Ascending aorta (tissue), 2 donors: ENCODE measurements around the gene PGLYRP4. TPM values are rescaled to one million over a fixed set of nuclear protein-coding genes. Genes with fewer than 3 reads are reported as not detected.

Experiments used
- DNase-seq, 2 donors: peaks; one replicate each; pipeline ENCODE4 v3.0.0-alpha.2; 2019; ENCODE audit warnings: low spot score in 2 of 2
- H3K27ac ChIP-seq, 2 donors: fragments of 200-600 bp; sonication (generic); one replicate each; pipeline ENCODE4 v1.5.1; 2016 to 2017; ENCODE audit warnings: mild to moderate bottlenecking in 1 of 2
- H3K27me3 ChIP-seq: fragments of 200-600 bp; sonication (generic); one replicate; pipeline ENCODE4 v1.5.1; 2017
- H3K36me3 ChIP-seq, 2 donors: fragments of 200-600 bp; sonication (generic); one replicate each; pipeline ENCODE4 v1.5.1; 2016
- H3K4me1 ChIP-seq, 2 donors: fragments of 200-600 bp; sonication (generic); one replicate each; pipeline ENCODE4 v1.5.1; 2016 to 2017; ENCODE audit warnings: mild to moderate bottlenecking in 1 of 2
- H3K4me3 ChIP-seq, 2 donors: fragments of 200-600 bp; sonication (generic); one replicate each; pipeline ENCODE4 v1.5.1; 2016 to 2017; ENCODE audit warnings: mild to moderate bottlenecking in 1 of 2
- H3K9me3 ChIP-seq, 2 donors: fragments of 200-600 bp; sonication (generic); one replicate each; pipeline ENCODE4 v1.5.1; 2016
- intact Hi-C: fragments of 100-400 bp; cut with DNase I; formaldehyde crosslinking; loops from one replicate; pipeline ENCODE4 v1.15.1; 2023
- total RNA-seq: library from RNA; depleted of rRNA; stranded (reverse); fragments of >200 nt; gene quantifications from one replicate; pipeline ENCODE4 v1.1.0, GENCODE V29; 2016
- TF ChIP-seq, protein P1 (sequence below), 3 experiments: fragments of 200-600 bp in 2 of 3; fragments of 450-650 bp in 1 of 3; sonication (generic) in 2 of 3; IDR thresholded peaks; one replicate each; pipeline ENCODE4 v1.5.1; 2016 to 2019; ENCODE audit warnings: antibody characterized with exemption in 3 of 3, mild to moderate bottlenecking in 1 of 3, moderate library complexity in 1 of 3

Gene PGLYRP4
- total RNA-seq, 1 donor from 2014 or later = not detected

DNA sequence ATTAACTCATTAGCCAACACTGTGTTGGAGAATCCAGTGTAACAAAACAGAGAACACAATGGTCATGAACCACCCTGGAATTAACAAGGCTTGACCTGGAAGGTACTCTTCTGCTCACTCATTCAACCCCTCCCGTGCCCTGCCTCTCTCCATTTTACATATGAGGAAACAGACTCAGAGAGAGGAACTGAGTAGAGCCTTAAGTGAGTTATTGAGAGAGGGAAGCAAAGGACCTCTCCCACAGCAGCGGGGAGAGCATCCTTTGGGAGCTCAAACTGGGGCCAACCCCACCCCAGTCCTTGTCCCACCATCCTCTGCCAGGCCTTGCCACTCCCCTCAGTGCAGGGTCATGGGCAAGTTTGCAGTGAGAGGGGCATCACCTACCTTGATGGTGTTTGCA is 25.4 kb upstream of the PGLYRP4 start:
- TF ChIP-seq, protein P1, sequence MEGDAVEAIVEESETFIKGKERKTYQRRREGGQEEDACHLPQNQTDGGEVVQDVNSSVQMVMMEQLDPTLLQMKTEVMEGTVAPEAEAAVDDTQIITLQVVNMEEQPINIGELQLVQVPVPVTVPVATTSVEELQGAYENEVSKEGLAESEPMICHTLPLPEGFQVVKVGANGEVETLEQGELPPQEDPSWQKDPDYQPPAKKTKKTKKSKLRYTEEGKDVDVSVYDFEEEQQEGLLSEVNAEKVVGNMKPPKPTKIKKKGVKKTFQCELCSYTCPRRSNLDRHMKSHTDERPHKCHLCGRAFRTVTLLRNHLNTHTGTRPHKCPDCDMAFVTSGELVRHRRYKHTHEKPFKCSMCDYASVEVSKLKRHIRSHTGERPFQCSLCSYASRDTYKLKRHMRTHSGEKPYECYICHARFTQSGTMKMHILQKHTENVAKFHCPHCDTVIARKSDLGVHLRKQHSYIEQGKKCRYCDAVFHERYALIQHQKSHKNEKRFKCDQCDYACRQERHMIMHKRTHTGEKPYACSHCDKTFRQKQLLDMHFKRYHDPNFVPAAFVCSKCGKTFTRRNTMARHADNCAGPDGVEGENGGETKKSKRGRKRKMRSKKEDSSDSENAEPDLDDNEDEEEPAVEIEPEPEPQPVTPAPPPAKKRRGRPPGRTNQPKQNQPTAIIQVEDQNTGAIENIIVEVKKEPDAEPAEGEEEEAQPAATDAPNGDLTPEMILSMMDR (IDR thresholded peaks at IDR 0.05) = no peak
- Histone ChIP-seq H3K4me1 (no peaks in the 10 kb centered on the region), H3K27ac (no peak overlapping the region), H3K36me3 (no peaks in the 10 kb centered on the region), H3K9me3 (no peaks in the 10 kb centered on the region), H3K27me3 (no peaks in the 10 kb centered on the region), H3K4me3 (no peak overlapping the region)
- peak in 1 of 2 donors; percentile 56 for DNase-seq
- intact Hi-C loops = no loop called here

DNA sequence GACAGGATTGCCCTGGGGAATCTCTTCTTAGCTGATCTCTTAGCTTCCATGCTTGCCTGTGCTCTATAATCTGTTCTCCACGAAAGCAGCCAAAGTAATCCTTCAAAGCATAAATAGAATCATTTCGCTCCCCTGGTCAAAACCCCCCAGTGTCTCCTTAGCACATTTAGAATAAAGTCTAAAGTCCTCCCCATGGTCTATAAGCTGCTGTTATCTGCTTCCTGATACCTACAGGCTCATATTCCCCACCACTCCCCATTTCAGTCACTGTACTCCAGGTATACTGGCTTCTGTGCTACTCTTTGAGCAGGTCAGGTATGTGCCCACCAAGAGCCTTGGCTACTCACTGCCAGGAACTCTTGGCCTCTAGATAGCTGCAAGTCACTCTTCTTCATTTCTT is 23.9 kb upstream of the PGLYRP4 start:
- intact Hi-C loops = no loop called here
- no peaks in the 10 kb centered on the region for H3K9me3 ChIP-seq
- TF ChIP-seq, protein P1 (IDR thresholded peaks at IDR 0.05) = no peak

DNA sequence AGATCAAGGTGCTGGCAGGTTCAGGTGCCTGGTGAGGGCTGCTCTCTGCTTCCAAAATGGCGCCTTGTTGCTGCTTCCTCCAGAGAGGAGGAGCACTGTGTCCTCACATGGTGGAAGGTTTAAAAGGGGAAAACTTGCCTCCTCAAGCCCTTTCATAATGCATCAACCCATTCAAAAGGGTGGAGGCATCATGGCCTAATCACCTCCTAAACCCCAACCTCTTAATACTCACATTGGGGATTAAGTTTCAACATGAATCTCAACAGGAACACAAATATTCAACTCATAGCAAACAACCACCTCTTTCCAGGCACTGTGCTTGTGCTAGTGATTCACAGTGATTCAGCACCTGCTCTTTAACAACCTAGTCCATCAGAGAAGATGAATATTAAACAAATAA is 22.6 kb upstream of the PGLYRP4 start:
- no peaks in the 10 kb centered on the region for H3K9me3 ChIP-seq
- no peak overlapping the region for H3K4me3 ChIP-seq
- no peaks in the 10 kb centered on the region for H3K27me3 ChIP-seq
- intact Hi-C loops = no loop called here
- TF ChIP-seq, protein P1 (IDR thresholded peaks at IDR 0.05) = no peak
- H3K4me1 ChIP-seq = no peaks in the 10 kb centered on the region
- H3K36me3 ChIP-seq = no peaks in the 10 kb centered on the region
- no peak for DNase-seq
- H3K27ac ChIP-seq = no peak overlapping the region

More for the DNA sequence above, 23.9 kb upstream of the PGLYRP4 start:
- Histone ChIP-seq H3K4me1 (no peaks in the 10 kb centered on the region), H3K36me3 (no peaks in the 10 kb centered on the region), H3K4me3 (no peak overlapping the region), H3K27ac (no peak overlapping the region), H3K27me3 (no peaks in the 10 kb centered on the region)
- no peak for DNase-seq

DNA sequence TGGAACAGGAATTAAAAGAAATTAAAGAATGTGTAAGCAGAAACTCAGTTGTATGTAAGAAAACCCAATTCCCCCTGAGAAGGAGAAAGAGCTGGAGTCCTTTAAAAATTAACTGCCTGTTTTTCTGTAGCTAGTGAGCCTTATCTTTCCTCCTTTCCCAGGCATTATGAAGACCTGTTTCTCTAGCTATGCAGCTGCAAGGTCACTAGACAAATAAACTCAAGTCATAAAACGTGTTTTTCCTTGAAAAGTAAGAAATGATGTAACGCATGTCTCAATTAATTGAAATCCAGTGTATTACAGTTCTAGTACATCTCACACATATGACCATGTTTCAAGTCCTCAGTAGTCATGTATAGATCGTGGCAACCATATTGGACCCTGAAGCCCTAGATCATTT is 21.5 kb upstream of the PGLYRP4 start:
- H3K4me3 ChIP-seq = no peak overlapping the region
- H3K36me3 ChIP-seq = no peaks in the 10 kb centered on the region
- TF ChIP-seq, protein P1 (IDR thresholded peaks at IDR 0.05) = no peak
- no peaks in the 10 kb centered on the region for H3K27me3 ChIP-seq
- no peak overlapping the region for H3K27ac ChIP-seq
- intact Hi-C loops = no loop called here
- H3K9me3 ChIP-seq = no peaks in the 10 kb centered on the region
- no peak for DNase-seq
- H3K4me1 ChIP-seq = no peaks in the 10 kb centered on the region

DNA sequence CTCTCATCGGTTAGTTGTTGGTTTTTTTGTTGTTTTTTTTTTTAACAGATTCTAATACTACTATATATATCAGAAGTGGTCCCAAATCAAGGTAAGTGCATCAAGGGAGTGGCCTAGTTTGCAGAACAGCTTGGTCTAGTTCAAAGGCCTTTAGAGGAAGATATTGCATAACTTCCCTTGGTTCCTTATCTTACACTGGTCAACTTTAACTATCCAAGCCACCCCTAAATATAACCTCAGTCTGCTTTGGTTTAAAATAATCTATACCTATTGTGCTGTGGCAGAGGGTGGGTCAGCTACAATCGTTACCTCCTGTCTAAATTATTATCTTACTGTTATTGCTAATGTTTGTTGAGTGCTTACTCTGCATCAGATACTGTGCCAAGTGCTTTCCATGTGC is 19.9 kb upstream of the PGLYRP4 start:
- TF ChIP-seq, protein P1 (IDR thresholded peaks at IDR 0.05) = no peak
- H3K4me1 ChIP-seq = no peaks in the 10 kb centered on the region
- no peaks in the 10 kb centered on the region for H3K36me3 ChIP-seq
- intact Hi-C loops = no loop called here
- DNase-seq = no peak
- H3K9me3 ChIP-seq = no peaks in the 10 kb centered on the region
- no peaks in the 10 kb centered on the region for H3K27me3 ChIP-seq
- no peak overlapping the region for H3K4me3 ChIP-seq
- no peak overlapping the region for H3K27ac ChIP-seq

DNA sequence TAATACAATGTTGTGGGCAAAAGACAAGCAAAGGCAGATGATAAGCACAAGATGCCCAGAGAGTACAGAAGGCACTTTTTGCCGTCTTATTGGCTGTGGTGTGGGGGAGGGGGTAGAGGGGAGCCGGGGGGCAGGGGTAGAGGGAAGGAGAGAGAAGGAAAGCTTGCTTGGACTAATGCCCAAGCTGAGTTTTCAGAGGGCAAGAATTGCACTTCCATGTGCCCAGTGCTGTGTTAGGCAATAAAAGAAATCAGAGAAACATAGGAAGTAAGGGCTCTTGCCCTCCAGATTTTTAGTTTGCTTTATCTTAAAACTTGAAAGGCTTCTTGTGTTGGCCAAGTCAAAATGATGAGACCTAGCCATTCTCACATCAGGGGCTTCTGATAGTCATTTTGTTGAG is 18.4 kb upstream of the PGLYRP4 start:
- H3K4me3 ChIP-seq = no peak overlapping the region
- no peaks in the 10 kb centered on the region for H3K9me3 ChIP-seq
- H3K36me3 ChIP-seq = no peaks in the 10 kb centered on the region
- no peak for DNase-seq
- TF ChIP-seq, protein P1 (IDR thresholded peaks at IDR 0.05) = no peak
- intact Hi-C loops = no loop called here
- no peak overlapping the region for H3K27ac ChIP-seq
- H3K27me3 ChIP-seq = no peaks in the 10 kb centered on the region
- H3K4me1 ChIP-seq = no peaks in the 10 kb centered on the region
